GM20000 (cell line): ENCODE measurements around the gene HHAT.
A peak's percentile ranks its signal among the peaks of the same experiment; 100 is the strongest.
"Not testable (repeated sequence)": the region's sequence is repeated elsewhere in the genome, so short reads cannot be mapped to it uniquely, and the experiment has no call there.

Source experiments
- DNase-seq: peaks from one replicate; pipeline ENCODE4 v3.0.0; 2012; ENCODE audit warnings: low spot score
- TF ChIP-seq, protein P1 (sequence below): IDR thresholded peaks from 2 replicates; pipeline ENCODE4 v1.5.1; 2012; ENCODE audit warnings: mild to moderate bottlenecking, control low read depth; ENCODE audit errors: extremely low read depth, missing control alignments

HHAT gene

DNA sequence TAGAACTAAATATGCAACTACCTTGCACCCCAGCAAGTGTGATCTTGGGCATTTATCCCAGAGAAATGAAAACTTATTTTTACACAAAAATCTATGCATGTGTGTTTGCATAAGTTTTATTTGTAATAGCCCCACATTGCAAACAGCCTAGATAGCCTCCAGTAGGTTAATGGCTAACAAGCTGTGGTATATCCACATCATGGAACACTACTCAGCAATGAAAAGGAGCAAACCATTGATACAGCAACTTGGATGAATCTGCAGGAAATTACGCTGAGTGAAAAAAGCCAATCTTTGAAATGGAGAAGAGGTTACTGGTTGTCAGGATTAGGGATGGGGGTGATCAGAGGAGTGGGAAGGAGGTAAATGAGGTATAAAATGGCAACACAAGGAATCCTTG is 67.8 kb downstream of the HHAT start:
- DNase-seq: no peak
- TF ChIP-seq, protein P1, sequence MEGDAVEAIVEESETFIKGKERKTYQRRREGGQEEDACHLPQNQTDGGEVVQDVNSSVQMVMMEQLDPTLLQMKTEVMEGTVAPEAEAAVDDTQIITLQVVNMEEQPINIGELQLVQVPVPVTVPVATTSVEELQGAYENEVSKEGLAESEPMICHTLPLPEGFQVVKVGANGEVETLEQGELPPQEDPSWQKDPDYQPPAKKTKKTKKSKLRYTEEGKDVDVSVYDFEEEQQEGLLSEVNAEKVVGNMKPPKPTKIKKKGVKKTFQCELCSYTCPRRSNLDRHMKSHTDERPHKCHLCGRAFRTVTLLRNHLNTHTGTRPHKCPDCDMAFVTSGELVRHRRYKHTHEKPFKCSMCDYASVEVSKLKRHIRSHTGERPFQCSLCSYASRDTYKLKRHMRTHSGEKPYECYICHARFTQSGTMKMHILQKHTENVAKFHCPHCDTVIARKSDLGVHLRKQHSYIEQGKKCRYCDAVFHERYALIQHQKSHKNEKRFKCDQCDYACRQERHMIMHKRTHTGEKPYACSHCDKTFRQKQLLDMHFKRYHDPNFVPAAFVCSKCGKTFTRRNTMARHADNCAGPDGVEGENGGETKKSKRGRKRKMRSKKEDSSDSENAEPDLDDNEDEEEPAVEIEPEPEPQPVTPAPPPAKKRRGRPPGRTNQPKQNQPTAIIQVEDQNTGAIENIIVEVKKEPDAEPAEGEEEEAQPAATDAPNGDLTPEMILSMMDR: no peak

- TF ChIP-seq, protein P1: no peak
- no peak for DNase-seq
These were observed 68.5 kb downstream of the HHAT start for GRCh38 chr1:210397252-210397651.

GRCh38 chr1:210397681-210398080 is 69.0 kb downstream of the HHAT start:
- DNase-seq: no peak
- TF ChIP-seq, protein P1: no peak

GRCh38 chr1:210398466-210398865 is 69.8 kb downstream of the HHAT start:
- TF ChIP-seq, protein P1: no peak
- DNase-seq: no peak

DNA sequence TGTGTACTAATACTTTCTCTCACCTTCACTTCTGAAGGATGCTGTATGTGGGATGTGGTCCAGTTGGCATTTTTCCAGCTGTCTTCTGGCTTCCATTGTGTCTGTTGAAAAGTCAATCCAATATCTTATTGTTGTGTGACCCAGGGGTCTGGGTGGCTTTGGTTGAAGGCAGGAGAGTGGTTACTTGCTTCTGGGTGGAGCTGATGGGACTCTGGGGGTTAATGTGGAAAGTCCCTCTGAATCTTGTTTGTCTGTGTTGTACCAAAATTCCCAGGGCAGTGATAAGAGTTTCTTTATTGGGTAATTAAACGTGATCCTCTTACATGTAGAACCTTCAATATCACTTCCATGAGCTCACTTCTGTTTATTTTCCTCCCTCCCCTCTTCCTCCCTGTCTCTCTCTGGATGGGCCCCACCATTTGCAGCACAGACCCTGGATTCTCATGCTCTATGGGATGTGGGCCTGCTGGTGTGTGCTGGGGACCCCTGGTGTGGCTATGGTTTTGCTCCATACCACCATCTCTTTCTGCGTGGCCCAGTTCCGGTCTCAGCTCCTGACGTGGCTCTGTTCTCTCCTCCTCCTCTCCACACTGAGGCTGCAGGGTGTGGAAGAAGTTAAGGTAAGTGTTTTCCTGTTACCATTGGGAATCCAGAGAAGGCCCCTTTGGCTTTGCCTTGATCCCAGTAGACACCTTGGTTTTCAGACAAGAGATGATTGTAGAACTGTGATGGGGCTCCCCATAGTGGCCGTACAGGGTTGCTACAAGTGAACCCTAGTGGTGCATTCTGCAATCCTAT is 71.5 kb downstream of the HHAT start:
- peak; percentile 74 for DNase-seq
- TF ChIP-seq, protein P1: peak; percentile 65

DNA sequence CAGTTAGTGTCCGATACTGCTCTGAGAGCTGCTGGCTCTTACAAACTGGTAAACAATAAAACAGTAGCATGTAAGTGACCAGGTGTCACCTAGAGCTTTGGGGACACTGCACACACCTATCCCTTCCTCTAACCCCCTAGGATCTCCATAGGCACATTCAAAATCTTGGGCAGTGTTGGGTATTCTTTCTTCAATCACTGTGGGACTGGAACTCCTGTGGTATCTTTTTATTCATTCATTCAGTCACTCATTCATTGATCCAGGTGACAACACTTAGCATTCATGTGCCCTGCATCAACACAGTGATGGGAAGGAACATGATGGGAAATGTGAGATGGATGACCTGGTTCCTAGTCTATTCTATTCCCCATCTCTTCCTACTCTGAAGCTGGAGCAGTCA is 73.9 kb downstream of the HHAT start:
- TF ChIP-seq, protein P1: no peak
- no peak for DNase-seq

- TF ChIP-seq, protein P1: no peak
These were observed 76.6 kb downstream of the HHAT start for GRCh38 chr1:210405316-210405715.

GRCh38 chr1:210406341-210406740 is 77.6 kb downstream of the HHAT start:
- DNase-seq: not testable (repeated sequence)

More at GRCh38 chr1:210405316-210405715, 76.6 kb downstream of the HHAT start:
- no peak for DNase-seq
